Measurements from ENCODE around the gene MRPS23.

MRPS23 gene

GRCh38 chr17:57877803-57878377 is 28.0 kb upstream of the MRPS23 start:
- DNase-seq = no peak

- DNase-seq = no peak
These were observed 27.0 kb upstream of the MRPS23 start for GRCh38 chr17:57876866-57877237.

GRCh38 chr17:57876023-57876865 is 26.4 kb upstream of the MRPS23 start:
- no peak for DNase-seq

GRCh38 chr17:57875290-57876022 is 25.6 kb upstream of the MRPS23 start:
- no peak for DNase-seq

- no peak for DNase-seq
These were observed 24.8 kb upstream of the MRPS23 start for GRCh38 chr17:57874434-57875289.

GRCh38 chr17:57874058-57874419 is 24.2 kb upstream of the MRPS23 start:
- DNase-seq = no peak

- no peak for DNase-seq
These were observed 23.6 kb upstream of the MRPS23 start for GRCh38 chr17:57873261-57874057.

- no peak for DNase-seq
These were observed 22.7 kb upstream of the MRPS23 start for GRCh38 chr17:57872536-57872935.

- no peak for DNase-seq
These were observed 22.0 kb upstream of the MRPS23 start for GRCh38 chr17:57871863-57872262.

- DNase-seq = no peak
These were observed 21.3 kb upstream of the MRPS23 start for GRCh38 chr17:57871155-57871554.

GRCh38 chr17:57870283-57870635 is 20.4 kb upstream of the MRPS23 start:
- no peak for DNase-seq

- no peak for DNase-seq
These were observed 19.9 kb upstream of the MRPS23 start for GRCh38 chr17:57869617-57870282.

- no peak for DNase-seq
These were observed 19.2 kb upstream of the MRPS23 start for GRCh38 chr17:57868910-57869616.

GRCh38 chr17:57868007-57868909 is 18.4 kb upstream of the MRPS23 start:
- DNase-seq = no peak

GRCh38 chr17:57867126-57867525 is 17.3 kb upstream of the MRPS23 start:
- DNase-seq = no peak

- no peak for DNase-seq
These were observed 16.9 kb upstream of the MRPS23 start for GRCh38 chr17:57866723-57867122.

GRCh38 chr17:57866319-57866718 is 16.5 kb upstream of the MRPS23 start:
- no peak for DNase-seq

- no peak for DNase-seq
These were observed 14.4 kb upstream of the MRPS23 start for GRCh38 chr17:57864273-57864672.
